Measurements from ENCODE around the gene CFAP299.

DNA sequence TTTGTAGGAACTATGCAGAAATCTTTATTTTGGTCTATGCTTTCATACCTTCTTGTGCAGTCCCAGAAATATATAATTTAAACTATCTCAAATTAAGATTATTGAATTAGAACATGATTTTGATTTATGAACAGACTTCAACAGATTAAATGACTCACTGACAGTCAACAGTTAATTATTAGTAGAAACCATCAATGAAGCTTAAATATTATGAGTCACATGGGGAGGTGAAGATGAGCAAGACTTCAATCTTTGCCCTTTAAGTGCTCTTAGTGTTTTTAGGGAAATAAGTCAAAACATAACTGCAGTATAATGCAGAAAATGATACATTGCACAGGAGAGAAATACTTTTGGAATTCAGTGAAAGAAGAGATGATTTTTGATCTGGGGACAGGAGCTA lies 613.5 kb downstream of the CFAP299 start:
- TF ChIP-seq, protein P1, sequence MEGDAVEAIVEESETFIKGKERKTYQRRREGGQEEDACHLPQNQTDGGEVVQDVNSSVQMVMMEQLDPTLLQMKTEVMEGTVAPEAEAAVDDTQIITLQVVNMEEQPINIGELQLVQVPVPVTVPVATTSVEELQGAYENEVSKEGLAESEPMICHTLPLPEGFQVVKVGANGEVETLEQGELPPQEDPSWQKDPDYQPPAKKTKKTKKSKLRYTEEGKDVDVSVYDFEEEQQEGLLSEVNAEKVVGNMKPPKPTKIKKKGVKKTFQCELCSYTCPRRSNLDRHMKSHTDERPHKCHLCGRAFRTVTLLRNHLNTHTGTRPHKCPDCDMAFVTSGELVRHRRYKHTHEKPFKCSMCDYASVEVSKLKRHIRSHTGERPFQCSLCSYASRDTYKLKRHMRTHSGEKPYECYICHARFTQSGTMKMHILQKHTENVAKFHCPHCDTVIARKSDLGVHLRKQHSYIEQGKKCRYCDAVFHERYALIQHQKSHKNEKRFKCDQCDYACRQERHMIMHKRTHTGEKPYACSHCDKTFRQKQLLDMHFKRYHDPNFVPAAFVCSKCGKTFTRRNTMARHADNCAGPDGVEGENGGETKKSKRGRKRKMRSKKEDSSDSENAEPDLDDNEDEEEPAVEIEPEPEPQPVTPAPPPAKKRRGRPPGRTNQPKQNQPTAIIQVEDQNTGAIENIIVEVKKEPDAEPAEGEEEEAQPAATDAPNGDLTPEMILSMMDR (IDR thresholded peaks at IDR 0.05): no peak
- no peak for TF ChIP-seq ZFX (IDR thresholded peaks at IDR 0.05; ENCODE audit: borderline replicate concordance)
